Measurements from ENCODE around the gene TMEM89. TPM values are rescaled to one million over a fixed set of nuclear protein-coding genes. Genes with fewer than 3 reads are reported as not detected.

The TMEM89 gene
- total and polyA plus RNA-seq, 2 experiments from 2014 or later, result not detected

DNA sequence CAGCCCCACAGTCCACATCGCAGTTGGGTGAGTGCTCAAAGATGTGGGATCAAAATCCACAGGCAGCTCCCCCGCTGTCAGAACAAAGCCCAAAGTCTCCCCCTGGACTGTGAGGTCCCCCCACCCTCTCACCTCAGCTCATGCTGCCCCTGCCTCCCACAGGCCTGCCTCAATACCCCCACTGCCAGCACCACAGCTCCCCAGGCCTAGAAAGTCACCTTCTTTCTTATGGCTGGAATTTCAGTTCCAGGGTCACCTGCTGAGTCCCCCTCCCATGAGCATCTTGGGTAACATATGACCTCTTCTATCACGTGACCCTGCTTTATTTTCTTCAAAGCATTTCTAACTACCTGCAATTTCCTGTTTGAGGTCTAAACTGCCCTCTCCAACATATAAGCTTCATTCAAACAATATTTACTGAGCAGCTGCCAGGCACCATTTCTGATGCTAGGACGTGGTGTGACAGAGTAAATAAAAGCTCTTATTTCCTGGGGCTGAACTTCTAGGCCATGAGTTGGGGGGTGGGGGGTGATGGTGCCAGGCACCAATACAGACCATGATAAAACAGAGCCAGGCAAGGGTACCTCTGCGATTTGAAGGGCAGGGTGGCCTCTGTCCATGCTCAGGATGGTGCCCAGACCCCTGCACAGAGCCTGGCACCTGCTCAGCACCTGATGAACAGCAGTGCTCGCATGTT, 2.4 kb upstream of the TMEM89 start (continued):
- TF ChIP-seq, protein P1, sequence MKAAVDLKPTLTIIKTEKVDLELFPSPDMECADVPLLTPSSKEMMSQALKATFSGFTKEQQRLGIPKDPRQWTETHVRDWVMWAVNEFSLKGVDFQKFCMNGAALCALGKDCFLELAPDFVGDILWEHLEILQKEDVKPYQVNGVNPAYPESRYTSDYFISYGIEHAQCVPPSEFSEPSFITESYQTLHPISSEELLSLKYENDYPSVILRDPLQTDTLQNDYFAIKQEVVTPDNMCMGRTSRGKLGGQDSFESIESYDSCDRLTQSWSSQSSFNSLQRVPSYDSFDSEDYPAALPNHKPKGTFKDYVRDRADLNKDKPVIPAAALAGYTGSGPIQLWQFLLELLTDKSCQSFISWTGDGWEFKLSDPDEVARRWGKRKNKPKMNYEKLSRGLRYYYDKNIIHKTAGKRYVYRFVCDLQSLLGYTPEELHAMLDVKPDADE (IDR thresholded peaks at IDR 0.05), result no peak
- no peak for TF ChIP-seq STAT1 (IDR thresholded peaks at IDR 0.05; ENCODE audit: unreplicated experiment)

DNA sequence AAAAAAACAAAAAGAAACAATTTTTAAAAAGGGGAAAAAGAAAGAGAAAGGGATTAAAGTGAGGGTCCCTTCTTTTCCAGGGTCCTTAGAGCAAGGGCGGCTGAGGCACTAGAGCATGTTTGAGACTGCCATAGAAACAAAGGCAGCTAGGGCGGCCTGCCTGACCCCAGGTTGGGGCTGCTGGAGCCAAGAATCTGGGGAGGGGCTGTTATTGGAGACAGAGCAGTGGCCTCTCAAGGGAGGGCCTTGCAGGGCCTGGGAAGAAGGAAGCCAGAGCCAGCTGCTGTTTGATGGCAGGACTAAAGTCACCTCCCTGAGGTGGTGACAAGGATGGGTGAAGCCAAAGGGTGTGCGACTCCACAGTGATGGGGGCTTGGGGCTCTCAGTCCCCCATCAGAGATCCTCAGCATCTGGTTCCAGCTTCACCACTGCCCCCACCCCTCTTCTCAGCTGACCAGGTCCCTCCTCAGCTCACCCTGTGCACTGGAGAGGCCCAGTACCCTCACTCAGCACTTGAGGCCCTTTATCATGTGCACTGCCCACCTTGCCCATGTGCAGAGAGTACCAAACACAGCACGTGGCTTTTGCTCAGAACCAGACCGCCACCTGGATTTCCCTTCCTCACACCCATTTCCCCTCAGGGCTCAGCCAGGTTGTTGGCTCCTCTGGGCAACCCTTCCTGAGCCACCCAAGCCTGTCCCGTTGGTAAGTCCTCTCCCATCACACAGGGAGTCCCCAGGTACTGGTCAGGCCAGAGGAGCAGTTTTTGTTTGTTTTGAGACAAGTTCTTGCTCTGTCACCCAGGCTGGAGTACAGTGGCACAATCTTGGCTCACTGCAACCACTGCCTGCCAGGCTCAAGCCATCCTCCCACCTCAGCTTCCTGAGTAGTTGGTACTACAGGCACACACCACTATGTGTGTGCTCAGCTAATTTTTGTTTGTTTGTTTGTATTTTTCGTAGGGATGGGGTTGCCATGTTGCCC, 1.7 kb downstream of the TMEM89 start:
- Mint-ChIP-seq H3K27ac (no peak overlapping the region), H3K4me1 (peaks cover 14% of the 10 kb centered on the region; the same call in 2 of the 3 replicates), H3K27me3 (ENCODE audit: insufficient read depth, low read depth, poor library complexity) (peaks cover 12% of the 10 kb centered on the region), H3K4me3 (no peak overlapping the region), H3K9me3 (peaks cover 31% of the 10 kb centered on the region), H3K36me3 (ENCODE audit: low read depth) (peaks cover 49% of the 10 kb centered on the region)
- ATAC-seq (no peak), DNase-seq (ENCODE audit: low spot score) (no peak)
- no peak overlapping the region for H2AFZ ChIP-seq
- no peaks in the 10 kb centered on the region for H3K79me2 ChIP-seq (replicated peaks; ENCODE audit: insufficient read depth)
- peaks cover 7% of the 10 kb centered on the region for H3K36me3 ChIP-seq (ENCODE audit: insufficient read depth)
- H4K20me1 ChIP-seq (replicated peaks; ENCODE audit: insufficient read depth), result no peaks in the 10 kb centered on the region
- H3K4me3 ChIP-seq, result no peak overlapping the region
- H3K27me3 ChIP-seq (ENCODE audit: insufficient read depth), result no peaks in the 10 kb centered on the region
- H3K9me2 ChIP-seq (ENCODE audit: insufficient read depth), result no peaks in the 10 kb centered on the region
- H3K4me2 ChIP-seq, result no peak overlapping the region
- H3F3A ChIP-seq (replicated peaks; ENCODE audit: low read depth), result peaks cover 6% of the 10 kb centered on the region
- no peak overlapping the region for H3K27ac ChIP-seq (ENCODE audit: low read depth)
- H3K4me1 ChIP-seq (ENCODE audit: insufficient read depth), result 0 out of 2 replicates have a peak, but pooled peaks cover 3% of the 10 kb centered on the region
- TF ChIP-seq POLR2AphosphoS5 (IDR thresholded peaks at IDR 0.05; ENCODE audit: low read depth), result no peak
- TF ChIP-seq STAT1 (IDR thresholded peaks at IDR 0.05; ENCODE audit: unreplicated experiment), result no peak
- TF ChIP-seq, protein P2, sequence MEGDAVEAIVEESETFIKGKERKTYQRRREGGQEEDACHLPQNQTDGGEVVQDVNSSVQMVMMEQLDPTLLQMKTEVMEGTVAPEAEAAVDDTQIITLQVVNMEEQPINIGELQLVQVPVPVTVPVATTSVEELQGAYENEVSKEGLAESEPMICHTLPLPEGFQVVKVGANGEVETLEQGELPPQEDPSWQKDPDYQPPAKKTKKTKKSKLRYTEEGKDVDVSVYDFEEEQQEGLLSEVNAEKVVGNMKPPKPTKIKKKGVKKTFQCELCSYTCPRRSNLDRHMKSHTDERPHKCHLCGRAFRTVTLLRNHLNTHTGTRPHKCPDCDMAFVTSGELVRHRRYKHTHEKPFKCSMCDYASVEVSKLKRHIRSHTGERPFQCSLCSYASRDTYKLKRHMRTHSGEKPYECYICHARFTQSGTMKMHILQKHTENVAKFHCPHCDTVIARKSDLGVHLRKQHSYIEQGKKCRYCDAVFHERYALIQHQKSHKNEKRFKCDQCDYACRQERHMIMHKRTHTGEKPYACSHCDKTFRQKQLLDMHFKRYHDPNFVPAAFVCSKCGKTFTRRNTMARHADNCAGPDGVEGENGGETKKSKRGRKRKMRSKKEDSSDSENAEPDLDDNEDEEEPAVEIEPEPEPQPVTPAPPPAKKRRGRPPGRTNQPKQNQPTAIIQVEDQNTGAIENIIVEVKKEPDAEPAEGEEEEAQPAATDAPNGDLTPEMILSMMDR (conservative IDR thresholded peaks at IDR 0.05; ENCODE audit: low read depth in 2 of 2), result no peak
- no peak for TF ChIP-seq JUNB (IDR thresholded peaks at IDR 0.05; ENCODE audit: unreplicated experiment)
- TF ChIP-seq ZNF331 (CRISPR knock-in tag; IDR thresholded peaks at IDR 0.05; ENCODE audit: low read depth), result no peak
- TF ChIP-seq, protein P3, sequence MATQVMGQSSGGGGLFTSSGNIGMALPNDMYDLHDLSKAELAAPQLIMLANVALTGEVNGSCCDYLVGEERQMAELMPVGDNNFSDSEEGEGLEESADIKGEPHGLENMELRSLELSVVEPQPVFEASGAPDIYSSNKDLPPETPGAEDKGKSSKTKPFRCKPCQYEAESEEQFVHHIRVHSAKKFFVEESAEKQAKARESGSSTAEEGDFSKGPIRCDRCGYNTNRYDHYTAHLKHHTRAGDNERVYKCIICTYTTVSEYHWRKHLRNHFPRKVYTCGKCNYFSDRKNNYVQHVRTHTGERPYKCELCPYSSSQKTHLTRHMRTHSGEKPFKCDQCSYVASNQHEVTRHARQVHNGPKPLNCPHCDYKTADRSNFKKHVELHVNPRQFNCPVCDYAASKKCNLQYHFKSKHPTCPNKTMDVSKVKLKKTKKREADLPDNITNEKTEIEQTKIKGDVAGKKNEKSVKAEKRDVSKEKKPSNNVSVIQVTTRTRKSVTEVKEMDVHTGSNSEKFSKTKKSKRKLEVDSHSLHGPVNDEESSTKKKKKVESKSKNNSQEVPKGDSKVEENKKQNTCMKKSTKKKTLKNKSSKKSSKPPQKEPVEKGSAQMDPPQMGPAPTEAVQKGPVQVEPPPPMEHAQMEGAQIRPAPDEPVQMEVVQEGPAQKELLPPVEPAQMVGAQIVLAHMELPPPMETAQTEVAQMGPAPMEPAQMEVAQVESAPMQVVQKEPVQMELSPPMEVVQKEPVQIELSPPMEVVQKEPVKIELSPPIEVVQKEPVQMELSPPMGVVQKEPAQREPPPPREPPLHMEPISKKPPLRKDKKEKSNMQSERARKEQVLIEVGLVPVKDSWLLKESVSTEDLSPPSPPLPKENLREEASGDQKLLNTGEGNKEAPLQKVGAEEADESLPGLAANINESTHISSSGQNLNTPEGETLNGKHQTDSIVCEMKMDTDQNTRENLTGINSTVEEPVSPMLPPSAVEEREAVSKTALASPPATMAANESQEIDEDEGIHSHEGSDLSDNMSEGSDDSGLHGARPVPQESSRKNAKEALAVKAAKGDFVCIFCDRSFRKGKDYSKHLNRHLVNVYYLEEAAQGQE (IDR thresholded peaks at IDR 0.05; ENCODE audit: unreplicated experiment), result no peak
- no peak for TF ChIP-seq EZH2phosphoT487 (IDR thresholded peaks at IDR 0.05; ENCODE audit: unreplicated experiment)
- TF ChIP-seq CREB1 (CRISPR knock-in tag; IDR thresholded peaks at IDR 0.05; ENCODE audit: low read depth), result no peak
- no peak for TF ChIP-seq NANOG (IDR thresholded peaks at IDR 0.05; ENCODE audit: borderline replicate concordance)
- TF ChIP-seq EZH2 (IDR thresholded peaks at IDR 0.05; ENCODE audit: low read depth, unreplicated experiment), result no peak

Data from GM23338 (cell line).